ENCODE results near the gene SPARCL1.
"Not testable (repeated sequence)": the region's sequence is repeated elsewhere in the genome, so short reads cannot be mapped to it uniquely, and the experiment has no call there.

Gene SPARCL1

GRCh38 chr4:87430038-87430437 lies 99.1 kb downstream of the SPARCL1 start:
- Histone ChIP-seq H3K4me3 (ENCODE audit: low read length) (no peak overlapping the region), H3K4me1 (ENCODE audit: control insufficient read depth, insufficient read depth, low read length) (peaks cover 10% of the 10 kb centered on the region), H3K4me2 (ENCODE audit: low read length) (no peak overlapping the region), H3K36me3 (ENCODE audit: insufficient read depth, low read length) (no peaks in the 10 kb centered on the region), H3K9ac (ENCODE audit: low read depth, low read length) (no peak overlapping the region), H3K27me3 (ENCODE audit: control insufficient read depth, insufficient read depth, low read length) (no peaks in the 10 kb centered on the region), H3K9me3 (replicated peaks; ENCODE audit: low read length) (no peaks in the 10 kb centered on the region)

GRCh38 chr4:87428979-87429378 lies 100.2 kb downstream of the SPARCL1 start:
- H3K4me3 ChIP-seq (ENCODE audit: low read length), result no peak overlapping the region
- no peaks in the 10 kb centered on the region for H3K27me3 ChIP-seq (ENCODE audit: control insufficient read depth, insufficient read depth, low read length)
- H3K9ac ChIP-seq (ENCODE audit: low read depth, low read length), result no peak overlapping the region
- H3K9me3 ChIP-seq (replicated peaks; ENCODE audit: low read length), result no peaks in the 10 kb centered on the region
- no peaks in the 10 kb centered on the region for H3K36me3 ChIP-seq (ENCODE audit: insufficient read depth, low read length)
- no peak overlapping the region for H3K4me2 ChIP-seq (ENCODE audit: low read length)
- peaks cover 18% of the 10 kb centered on the region for H3K4me1 ChIP-seq (ENCODE audit: control insufficient read depth, insufficient read depth, low read length)

GRCh38 chr4:87427518-87427868 lies 101.7 kb downstream of the SPARCL1 start:
- Histone ChIP-seq H3K4me1 (ENCODE audit: control insufficient read depth, insufficient read depth, low read length) (peaks cover 18% of the 10 kb centered on the region), H3K9ac (ENCODE audit: low read depth, low read length) (no peak overlapping the region), H3K36me3 (ENCODE audit: insufficient read depth, low read length) (no peaks in the 10 kb centered on the region), H3K4me3 (ENCODE audit: low read length) (no peak overlapping the region), H3K4me2 (ENCODE audit: low read length) (no peak overlapping the region), H3K27me3 (ENCODE audit: control insufficient read depth, insufficient read depth, low read length) (no peaks in the 10 kb centered on the region), H3K9me3 (replicated peaks; ENCODE audit: low read length) (no peaks in the 10 kb centered on the region)

GRCh38 chr4:87426865-87427517 lies 102.2 kb downstream of the SPARCL1 start:
- H3K9me3 ChIP-seq (replicated peaks; ENCODE audit: low read length), result no peaks in the 10 kb centered on the region
- H3K4me1 ChIP-seq (ENCODE audit: control insufficient read depth, insufficient read depth, low read length), result peaks cover 18% of the 10 kb centered on the region
- H3K4me2 ChIP-seq (ENCODE audit: low read length), result no peak overlapping the region
- H3K4me3 ChIP-seq (ENCODE audit: low read length), result no peak overlapping the region
- no peaks in the 10 kb centered on the region for H3K27me3 ChIP-seq (ENCODE audit: control insufficient read depth, insufficient read depth, low read length)
- H3K9ac ChIP-seq (ENCODE audit: low read depth, low read length), result no peak overlapping the region
- H3K36me3 ChIP-seq (ENCODE audit: insufficient read depth, low read length), result no peaks in the 10 kb centered on the region

GRCh38 chr4:87425711-87426110 lies 103.5 kb downstream of the SPARCL1 start:
- H3K9ac ChIP-seq (ENCODE audit: low read depth, low read length), result no peak overlapping the region
- peaks cover 23% of the 10 kb centered on the region for H3K4me1 ChIP-seq (ENCODE audit: control insufficient read depth, insufficient read depth, low read length)
- no peaks in the 10 kb centered on the region for H3K36me3 ChIP-seq (ENCODE audit: insufficient read depth, low read length)
- H3K27me3 ChIP-seq (ENCODE audit: control insufficient read depth, insufficient read depth, low read length), result no peaks in the 10 kb centered on the region
- no peaks in the 10 kb centered on the region for H3K9me3 ChIP-seq (replicated peaks; ENCODE audit: low read length)
- no peak overlapping the region for H3K4me2 ChIP-seq (ENCODE audit: low read length)
- no peak overlapping the region for H3K4me3 ChIP-seq (ENCODE audit: low read length)

GRCh38 chr4:87424099-87424543 lies 105.1 kb downstream of the SPARCL1 start:
- Histone ChIP-seq H3K4me2 (ENCODE audit: low read length) (peak overlapping the region; percentile 93), H3K4me3 (ENCODE audit: low read length) (peak overlapping the region; percentile 91), H3K9ac (ENCODE audit: low read depth, low read length) (peak overlapping the region; percentile 92), H3K4me1 (ENCODE audit: control insufficient read depth, insufficient read depth, low read length) (peaks cover 23% of the 10 kb centered on the region)
- not testable (repeated sequence) for H3K9me3 ChIP-seq (replicated peaks; ENCODE audit: low read length); H3K36me3 ChIP-seq (ENCODE audit: insufficient read depth, low read length); H3K27me3 ChIP-seq (ENCODE audit: control insufficient read depth, insufficient read depth, low read length)
